Fibroblast of peridontal ligament (primary cell): ENCODE data around the gene TMEM258.

Source experiments
- DNase-seq: peaks from one replicate; pipeline ENCODE4 v3.0.0-alpha.2; 2010; ENCODE audit errors: extremely low read depth

Gene TMEM258

DNA sequence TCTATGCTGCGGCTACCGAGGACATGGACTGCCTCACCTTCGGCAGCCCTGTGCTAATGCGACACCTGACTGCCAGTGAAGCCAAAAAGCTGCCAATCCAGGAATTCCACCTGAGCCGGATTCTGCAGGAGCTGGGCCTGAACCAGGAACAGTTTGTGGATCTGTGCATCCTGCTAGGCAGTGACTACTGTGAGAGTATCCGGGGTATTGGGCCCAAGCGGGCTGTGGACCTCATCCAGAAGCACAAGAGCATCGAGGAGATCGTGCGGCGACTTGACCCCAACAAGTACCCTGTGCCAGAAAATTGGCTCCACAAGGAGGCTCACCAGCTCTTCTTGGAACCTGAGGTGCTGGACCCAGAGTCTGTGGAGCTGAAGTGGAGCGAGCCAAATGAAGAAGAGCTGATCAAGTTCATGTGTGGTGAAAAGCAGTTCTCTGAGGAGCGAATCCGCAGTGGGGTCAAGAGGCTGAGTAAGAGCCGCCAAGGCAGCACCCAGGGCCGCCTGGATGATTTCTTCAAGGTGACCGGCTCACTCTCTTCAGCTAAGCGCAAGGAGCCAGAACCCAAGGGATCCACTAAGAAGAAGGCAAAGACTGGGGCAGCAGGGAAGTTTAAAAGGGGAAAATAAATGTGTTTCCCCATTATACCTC lies 3.6 kb upstream of the TMEM258 start:
- no peak for DNase-seq

GRCh38 chr11:61795459-61795858 lies 3.1 kb upstream of the TMEM258 start:
- DNase-seq: no peak

- no peak for DNase-seq
Measured at GRCh38 chr11:61794579-61794978, 2.2 kb upstream of the TMEM258 start.

DNA sequence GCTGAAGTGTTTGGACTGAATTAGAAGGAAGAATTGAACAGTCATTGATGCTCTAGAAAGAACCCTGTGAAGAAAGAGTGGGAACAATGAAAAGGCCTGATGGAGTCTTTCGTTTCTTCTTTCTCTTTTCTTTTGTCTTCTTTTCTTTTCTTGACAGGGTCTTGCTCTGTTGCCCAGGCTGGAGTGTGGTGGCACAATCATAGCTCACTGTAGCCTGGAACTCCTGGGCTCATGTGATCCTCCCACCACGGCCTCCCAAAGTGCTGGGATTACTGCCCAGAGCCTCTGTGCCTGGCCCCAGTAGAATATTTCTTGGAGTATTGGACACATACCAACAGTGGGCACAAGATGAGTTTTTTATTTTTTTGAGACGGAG lies 1.4 kb upstream of the TMEM258 start:
- DNase-seq: no peak

DNA sequence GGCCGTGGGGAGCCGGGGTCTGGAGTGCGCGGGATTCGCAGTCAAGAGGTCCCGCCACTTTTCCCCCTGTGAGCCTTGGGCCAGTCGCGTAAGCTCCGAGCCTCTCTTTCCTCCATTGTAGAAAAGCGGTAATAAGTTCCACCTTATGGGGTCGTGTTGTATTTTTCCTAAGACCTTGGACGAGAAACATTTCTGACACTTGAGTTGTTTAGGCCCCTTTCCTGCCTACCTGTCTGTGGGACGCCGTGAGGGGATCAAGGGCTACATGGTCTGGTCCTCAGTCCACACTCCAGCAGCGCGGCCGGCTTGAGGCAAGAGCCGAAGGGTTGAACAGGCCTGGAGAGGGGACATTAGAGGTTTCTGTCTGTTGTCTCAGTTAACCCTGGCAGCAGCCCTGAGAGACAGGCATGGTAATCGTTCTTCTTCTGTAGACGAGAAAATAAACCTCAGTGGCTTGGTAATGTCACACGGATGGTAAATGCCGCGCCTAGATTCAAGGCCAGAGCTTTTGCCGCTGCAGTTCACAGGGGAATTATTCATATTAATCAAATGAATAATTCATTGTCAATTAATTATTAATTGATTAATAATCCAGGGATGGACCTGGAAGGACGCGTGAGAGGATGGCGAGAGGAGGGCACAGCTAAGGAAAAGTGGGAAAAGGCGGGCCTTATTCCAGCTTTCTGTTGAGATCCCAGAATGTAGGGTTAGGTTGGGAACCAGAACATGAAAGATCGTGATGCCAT lies 857 bp upstream of the TMEM258 start:
- peak; percentile 10 for DNase-seq

DNA sequence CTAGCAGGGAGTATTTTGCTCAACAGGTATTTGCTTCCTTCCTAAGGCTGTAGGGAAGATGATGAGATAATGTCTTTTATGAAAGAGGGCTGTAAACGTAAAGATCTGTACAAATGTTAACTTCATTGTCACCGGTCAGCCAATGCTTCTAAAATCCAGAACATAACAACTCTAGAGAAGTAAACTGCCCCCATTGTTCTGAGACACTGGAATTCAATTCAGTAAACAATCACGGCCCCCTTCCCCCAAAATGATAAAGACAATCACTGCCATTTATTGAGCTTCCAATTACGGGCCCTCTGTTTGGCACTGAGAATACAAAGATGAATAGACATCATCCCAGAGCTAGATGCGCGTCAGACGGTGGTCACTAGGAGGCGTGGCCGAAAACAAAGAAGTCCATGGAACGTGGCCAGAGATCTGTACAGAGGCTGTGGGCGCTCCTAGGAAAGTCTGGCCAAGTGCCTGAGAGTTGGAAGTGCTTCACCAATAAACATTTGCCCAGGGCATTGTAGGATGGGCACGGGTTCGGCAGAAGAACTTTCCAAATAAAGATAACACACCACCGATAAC lies 576 bp downstream of the TMEM258 start:
- DNase-seq: peak; percentile 96

DNA sequence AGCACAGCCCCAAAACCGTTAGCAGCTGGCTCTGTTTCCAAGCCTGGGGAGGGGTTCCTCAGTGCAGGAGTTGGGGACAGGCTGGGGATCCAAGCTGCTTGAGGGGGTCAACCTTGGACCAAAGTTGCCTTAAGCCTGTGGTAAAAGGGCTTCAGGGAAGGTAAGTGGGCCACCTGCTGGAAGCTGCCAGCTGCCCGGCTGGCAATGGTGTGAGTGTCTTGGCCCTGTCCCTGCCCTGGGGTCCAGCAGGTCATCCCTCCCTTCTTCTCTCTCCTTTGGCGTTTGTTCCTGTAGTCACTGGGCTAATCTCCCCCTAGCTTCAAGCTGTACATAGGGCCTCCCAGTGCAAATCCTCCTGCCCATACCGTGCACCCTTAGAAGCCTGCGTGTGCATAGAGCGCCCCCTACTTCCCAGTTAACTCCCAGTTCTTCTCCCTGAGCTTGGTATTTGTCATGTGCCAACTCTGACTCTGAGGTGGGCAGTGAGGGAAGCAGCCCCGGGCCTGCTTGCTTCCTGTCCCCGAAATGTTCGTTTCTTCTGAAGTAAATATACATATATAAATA lies 4.4 kb downstream of the TMEM258 start:
- DNase-seq: peak; percentile 27

DNA sequence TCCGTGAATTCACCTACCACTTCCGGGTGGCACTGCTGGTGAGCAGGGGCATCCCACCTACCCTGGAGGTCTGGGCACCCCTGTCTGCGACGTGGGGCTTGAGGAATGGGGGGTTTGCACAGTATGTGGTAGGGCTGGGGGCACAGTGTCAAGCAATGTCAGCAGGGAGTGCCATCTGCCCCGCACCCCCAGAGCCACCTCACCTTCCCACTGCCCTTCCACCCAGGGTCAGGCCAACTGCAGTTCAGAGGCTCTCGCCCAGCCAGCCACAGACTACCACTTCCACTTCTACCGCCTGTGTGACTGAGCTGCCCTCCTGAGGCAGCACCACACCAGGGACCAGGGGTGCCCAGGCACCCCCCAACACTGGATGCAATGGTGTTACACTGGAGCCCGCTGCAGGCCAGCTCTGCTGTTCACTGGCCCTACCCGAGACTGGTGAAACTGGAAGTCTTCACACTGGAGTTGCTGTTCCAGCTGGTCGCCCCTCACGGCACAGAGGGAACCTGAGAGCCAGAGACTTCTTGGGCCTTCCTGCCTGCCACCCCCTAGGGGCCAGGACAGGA lies 6.5 kb downstream of the TMEM258 start:
- DNase-seq: no peak

GRCh38 chr11:61784506-61784805 lies 7.9 kb downstream of the TMEM258 start:
- DNase-seq: no peak

- no peak for DNase-seq
Measured at GRCh38 chr11:61783717-61784505, 8.5 kb downstream of the TMEM258 start.

GRCh38 chr11:61782841-61783240 lies 9.6 kb downstream of the TMEM258 start:
- no peak for DNase-seq

DNA sequence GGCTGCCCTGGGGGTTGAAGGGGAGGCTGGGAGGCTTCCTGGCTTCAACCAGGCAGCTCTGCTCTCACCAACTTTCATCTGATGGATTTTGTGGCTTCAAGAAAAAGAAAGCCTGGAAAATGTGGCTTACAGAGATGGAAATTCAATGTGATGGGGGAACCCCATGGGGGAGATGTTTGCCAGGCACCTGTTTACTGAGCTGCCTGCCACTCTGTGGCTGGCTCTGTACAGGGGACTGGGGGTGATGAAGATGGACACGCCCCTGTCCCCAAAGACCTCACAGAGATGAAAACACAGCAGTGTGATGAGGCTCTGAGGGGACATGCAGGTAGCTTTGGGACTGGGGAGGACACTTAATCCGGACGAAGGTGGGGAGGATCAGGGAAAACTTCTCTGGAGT lies 10.1 kb downstream of the TMEM258 start:
- no peak for DNase-seq

GRCh38 chr11:61781585-61781984 lies 10.8 kb downstream of the TMEM258 start:
- no peak for DNase-seq

DNA sequence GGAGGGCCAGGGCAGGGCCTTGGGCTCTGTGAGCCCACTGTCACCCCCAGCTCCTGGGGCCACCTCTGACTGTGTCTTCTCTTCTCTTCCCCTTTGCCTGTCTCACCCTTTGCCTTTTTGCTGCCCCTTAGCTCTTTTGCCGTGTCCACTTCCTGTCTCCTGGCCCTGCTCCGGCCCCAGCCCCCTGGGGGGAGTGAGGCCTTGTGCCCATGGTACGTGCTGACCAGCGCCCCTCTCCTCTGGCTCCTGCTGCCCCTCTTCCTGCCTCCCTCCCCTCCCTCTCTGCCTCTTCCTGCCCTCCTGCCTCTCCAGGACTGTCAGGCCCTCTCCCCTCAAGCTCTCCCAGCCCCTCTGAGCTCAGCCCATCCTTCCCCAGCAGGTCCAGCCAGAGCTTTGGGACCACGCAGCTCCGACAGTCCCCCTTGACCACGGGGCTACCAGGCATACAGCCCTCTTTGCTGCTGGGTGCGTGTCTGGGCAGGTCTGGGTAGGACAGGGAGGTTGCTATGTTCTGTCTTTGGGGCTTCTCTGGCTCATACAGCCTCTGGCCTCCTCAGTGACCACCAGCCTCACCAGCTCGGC lies 11.7 kb downstream of the TMEM258 start:
- no peak for DNase-seq

DNA sequence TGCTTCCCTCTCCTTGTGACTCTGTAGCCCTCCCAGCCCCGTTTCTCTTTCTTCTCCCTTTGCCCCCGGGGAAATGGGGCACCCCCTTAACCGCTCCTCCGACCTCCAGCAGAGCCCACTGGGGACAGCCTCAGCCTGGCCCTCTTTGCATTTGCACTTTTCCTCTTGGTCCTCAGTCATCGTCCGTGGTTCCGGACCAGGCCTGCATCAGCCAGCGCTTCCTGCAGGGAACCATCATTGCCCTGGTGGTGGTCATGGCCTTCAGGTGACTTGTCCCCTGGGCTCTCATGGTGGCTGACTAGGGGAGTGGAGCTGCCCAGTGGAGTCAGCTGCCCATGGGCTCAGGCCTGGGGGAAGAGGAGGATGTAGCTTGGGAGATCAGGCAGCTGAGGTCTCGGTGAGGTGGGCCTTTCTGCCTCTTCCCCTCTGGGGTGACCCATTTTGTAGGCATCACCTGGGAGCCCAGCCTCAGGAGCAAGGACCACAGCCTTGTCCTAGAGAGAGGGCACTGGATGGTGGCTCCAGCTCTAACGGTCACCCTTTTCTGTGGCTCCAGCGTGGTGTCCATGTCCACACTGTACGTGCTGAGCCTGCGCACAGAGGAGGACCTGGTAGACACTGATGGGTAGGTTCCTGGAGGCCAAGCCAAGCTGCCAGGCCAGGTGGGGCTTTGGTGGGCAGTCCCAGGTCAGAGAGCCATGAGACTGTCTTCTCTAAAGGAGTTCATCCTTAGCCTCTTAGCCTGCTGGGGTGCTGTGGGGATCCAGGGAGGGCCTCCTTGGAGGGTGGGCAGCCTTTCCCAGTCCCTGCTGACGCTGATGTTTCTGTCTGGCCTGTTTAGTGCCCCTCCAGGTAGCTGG lies 12.5 kb downstream of the TMEM258 start:
- DNase-seq: no peak

- no peak for DNase-seq
Measured at GRCh38 chr11:61778920-61779650, 13.3 kb downstream of the TMEM258 start.

GRCh38 chr11:61778357-61778886 lies 14.0 kb downstream of the TMEM258 start:
- DNase-seq: no peak

- no peak for DNase-seq
Measured at GRCh38 chr11:61777234-61778090, 14.9 kb downstream of the TMEM258 start.
